H1 (cell line): ENCODE data around the gene ZNF765. TPM values are rescaled to one million over a fixed set of nuclear protein-coding genes. Genes with fewer than 3 reads are reported as not detected.

Experiments used
- CBX8 ChIP-seq: fragments of 300-800, 300-1000 bp; sonication (generic); IDR thresholded peaks from 2 replicates; pipeline ENCODE4 v1.7.1; 2016; ENCODE audit warnings: low read depth, low read length, borderline replicate concordance
- CHD7 ChIP-seq: fragments of 300-600 bp; sonication (generic); IDR thresholded peaks from 2 replicates; pipeline ENCODE4 v1.7.1; 2012; ENCODE audit warnings: low read length, moderate library complexity, mild to moderate bottlenecking, inconsistent platforms; ENCODE audit not compliant: insufficient replicate concordance
- EGR1 ChIP-seq: IDR thresholded peaks from 2 replicates; pipeline ENCODE4 v1.6.1; 2011; ENCODE audit warnings: low read depth, low read length, borderline replicate concordance
- GTF2F1 ChIP-seq: IDR thresholded peaks from 2 replicates; pipeline ENCODE4 v1.6.1; 2012; ENCODE audit warnings: low read depth, low read length, improper control_type of control experiment, borderline replicate concordance
- HDAC2 ChIP-seq, 2 experiments: fragments of 300-600 bp in 1 of 2; sonication (generic) in 1 of 2; IDR thresholded peaks; 2 replicates each; pipeline ENCODE4 v1.6.1; 2011 to 2012; ENCODE audit warnings: low read depth in 2 of 2, low read length in 2 of 2, mild to moderate bottlenecking in 2 of 2, moderate library complexity in 2 of 2, borderline replicate concordance in 1 of 2, inconsistent platforms in 1 of 2
- PHF8 ChIP-seq: fragments of 200-600 bp; sonication (generic); conservative IDR thresholded peaks from 2 replicates; pipeline ENCODE4 v1.7.1; 2012; ENCODE audit warnings: low read depth, mild to moderate bottlenecking, inconsistent platforms, low read length, moderate library complexity
- POLR2AphosphoS5 ChIP-seq: IDR thresholded peaks from 2 replicates; pipeline ENCODE4 v1.6.1; 2011; ENCODE audit warnings: low read depth, low read length
- SIX5 ChIP-seq: IDR thresholded peaks from 2 replicates; pipeline ENCODE4 v1.6.1; 2011; ENCODE audit warnings: mild to moderate bottlenecking, low read depth, low read length
- TAF1 ChIP-seq: IDR thresholded peaks from 2 replicates; pipeline ENCODE4 v1.6.1; 2011; ENCODE audit warnings: mild to moderate bottlenecking, low read depth, low read length
- polyA plus RNA-seq, 7 experiments: library from polyadenylated mRNA; depleted of rRNA in 3 of 7; stranded (reverse) in 5 of 7; unstranded in 2 of 7; fragments of >200 nt in 5 of 7; fragments of 200-250 nt in 2 of 7; gene quantifications; 1 replicate in 5 of 7; 2 replicates in 1 of 7; 4 replicates in 1 of 7; pipeline versions ENCODE4 v1.2.1 to v1.2.3, GENCODE V29; 2011 to 2013; ENCODE audit warnings: missing spikeins in 2 of 7, mixed read lengths in 2 of 7
- total RNA-seq: library from RNA; stranded (reverse); fragmentation: NEBNext Ultra II Directional; extraction: Animal tissue kit (Norgen Biotek cat#: 25700); gene quantifications from 2 replicates; pipeline ENCODE4 v1.2.1, GENCODE V29; 2021

ZNF765 gene
- total and polyA plus RNA-seq, 2 of the 8 experiments (the other 6 are each of a cell fraction or from before 2014, with no cell fraction given) = 4.5 to 22.3 TPM

GRCh38 chr19:53394974-53395839, at the start of gene ZNF765 (continued):
- TF ChIP-seq EGR1 (no peak), CBX8 (no peak), TAF1 (0 out of 2 replicates have a peak, but pooled peaks have one; percentile 16), GTF2F1 (no peak), SIX5 (no peak), POLR2AphosphoS5 (no peak), CHD7 (no peak), PHF8 (peak; percentile 73), HDAC2 (IDR thresholded peaks at IDR 0.05; ENCODE audit: borderline replicate concordance in 1 of 2, low read depth in 2 of 2, low read length in 2 of 2) (0 out of 4 replicates have a peak, but pooled peaks of 1 of the 2 experiments have one; percentile 50)
